H1 (cell line): ENCODE measurements around the gene SLC25A47. TPM values are rescaled to one million over a fixed set of nuclear protein-coding genes. Genes with fewer than 3 reads are reported as not detected.

Experiments
- CTCF ChIA-PET: fragments of 300-600 bp; sonication (Branson Sonifier 250); formaldehyde crosslinking; loops from one replicate; lab custom pipeline; 2021; ENCODE audit not compliant: partially characterized antibody; lab: Charles Lee
- POLR2A ChIA-PET: fragments of 300-600 bp; sonication (Branson Sonifier 250); formaldehyde crosslinking; loops from one replicate; lab custom pipeline; 2021; ENCODE audit warnings: inconsistent platforms; ENCODE audit not compliant: partially characterized antibody; lab: Charles Lee
- DNase-seq, 2 experiments: peaks; one replicate each; pipeline versions ENCODE4 v3.0.0 to v3.0.0-alpha.2; 2010 to 2022; ENCODE audit warnings: low spot score in 2 of 2, low read depth in 1 of 2, mixed read lengths in 1 of 2
- FAIRE-seq: peaks from 2 replicates; lab custom pipeline; 2011; peaks lifted over from hg19 to GRCh38; lab: Jason Lieb, UNC
- H2AFZ ChIP-seq: 2 replicates; pipeline ENCODE4 v1.8.1; 2012; ENCODE audit warnings: low read length, inconsistent platforms
- H2AK5ac ChIP-seq: 2 replicates; pipeline ENCODE4 v1.6.1; 2013; ENCODE audit warnings: low read depth, low read length
- H2BK120ac ChIP-seq: replicated peaks from 2 replicates; pipeline ENCODE3; 2013; ENCODE audit warnings: low read depth, low read length, inconsistent platforms
- H2BK12ac ChIP-seq: 2 replicates; pipeline ENCODE4 v1.6.1; 2013; ENCODE audit warnings: low read depth, low read length
- H2BK15ac ChIP-seq: 2 replicates; pipeline ENCODE4 v1.6.1; 2013; ENCODE audit warnings: low read length
- H2BK20ac ChIP-seq: 2 replicates; pipeline ENCODE4 v1.6.1; 2013; ENCODE audit warnings: low read length
- H2BK5ac ChIP-seq: 2 replicates; pipeline ENCODE4 v1.6.1; 2013; ENCODE audit warnings: low read depth, low read length
- H3K14ac ChIP-seq: 2 replicates; pipeline ENCODE4 v1.6.1; 2013; ENCODE audit warnings: inconsistent platforms; ENCODE audit not compliant: insufficient read length
- H3K18ac ChIP-seq: 2 replicates; pipeline ENCODE4 v1.6.1; 2013; ENCODE audit warnings: low read length; ENCODE audit errors: extremely low read depth
- H3K23ac ChIP-seq: 2 replicates; pipeline ENCODE4 v1.6.1; 2013; ENCODE audit warnings: inconsistent platforms; ENCODE audit not compliant: insufficient read length
- H3K23me2 ChIP-seq: 2 replicates; pipeline ENCODE4 v1.6.1; 2013; ENCODE audit warnings: low read depth, low read length
- H3K27ac ChIP-seq: 2 replicates; pipeline ENCODE4 v1.6.1; 2011; ENCODE audit warnings: low read depth, low read length, inconsistent platforms
- H3K27me3 ChIP-seq, 4 experiments: replicated peaks in 1 of 4; 1 replicate in 1 of 4; 2 replicates in 3 of 4; pipeline versions ENCODE4 v1.6.1 to v1.8.1; 2011 to 2013; ENCODE audit warnings: low read length in 3 of 4, mild to moderate bottlenecking in 3 of 4, inconsistent platforms in 2 of 4, mixed read lengths in 2 of 4, moderate library complexity in 1 of 4; ENCODE audit not compliant: control insufficient read depth in 3 of 4, insufficient read depth in 3 of 4; ENCODE audit errors: extremely low read depth in 1 of 4
- H3K36me3 ChIP-seq, 4 experiments: 2 replicates each; pipeline versions ENCODE4 v1.6.1 to v1.8.1; 2011 to 2013; ENCODE audit warnings: mild to moderate bottlenecking in 4 of 4, low read length in 3 of 4, moderate library complexity in 2 of 4, control low read depth in 1 of 4, inconsistent platforms in 1 of 4; ENCODE audit not compliant: insufficient read depth in 4 of 4, control insufficient read depth in 2 of 4
- H3K4ac ChIP-seq: replicated peaks from 2 replicates; pipeline ENCODE3; 2013; ENCODE audit warnings: low read length, low read depth, mixed read lengths, inconsistent platforms; ENCODE audit not compliant: insufficient read length
- H3K4me1 ChIP-seq, 4 experiments: replicated peaks in 1 of 4; 1 replicate in 1 of 4; 2 replicates in 3 of 4; pipeline versions ENCODE4 v1.6.1 to v1.8.1; 2011 to 2013; ENCODE audit warnings: low read length in 3 of 4, inconsistent platforms in 2 of 4, mixed read lengths in 1 of 4; ENCODE audit not compliant: insufficient read depth in 4 of 4, control insufficient read depth in 3 of 4
- H3K4me2 ChIP-seq, 2 experiments: 2 replicates each; pipeline versions ENCODE4 v1.6.1 to v1.8.1; 2011 to 2013; ENCODE audit warnings: low read depth in 2 of 2, low read length in 2 of 2, control low read depth in 1 of 2, inconsistent platforms in 1 of 2, mild to moderate bottlenecking in 1 of 2; ENCODE audit not compliant: insufficient read depth in 1 of 2
- H3K4me3 ChIP-seq, 4 experiments: fragments of 200-600, 300-600 bp in 1 of 4; sonication (generic), shearing (Covaris generic), sonication (Bioruptor Twin) in 1 of 4; 2 replicates each; pipeline versions ENCODE4 v1.5.1 to v1.8.1; 2011 to 2016; ENCODE audit warnings: low read length in 4 of 4, low read depth in 3 of 4, control low read depth in 2 of 4, inconsistent platforms in 2 of 4, mild to moderate bottlenecking in 2 of 4, mixed read lengths in 1 of 4, moderate library complexity in 1 of 4; ENCODE audit not compliant: insufficient read depth in 2 of 4; ENCODE audit errors: extremely low read depth in 1 of 4
- H3K56ac ChIP-seq: replicated peaks from 2 replicates; pipeline ENCODE3; 2013; ENCODE audit warnings: low read depth, mild to moderate bottlenecking, mixed read lengths, low read length, inconsistent platforms; ENCODE audit not compliant: insufficient read length
- H3K79me1 ChIP-seq: 2 replicates; pipeline ENCODE4 v1.6.1; 2013; ENCODE audit warnings: low read depth, low read length, control low read depth
- H3K79me2 ChIP-seq, 2 experiments: 2 replicates each; pipeline versions ENCODE4 v1.6.1 to v1.8.1; 2012 to 2013; ENCODE audit warnings: low read length in 2 of 2, mild to moderate bottlenecking in 2 of 2, inconsistent platforms in 1 of 2; ENCODE audit not compliant: insufficient read depth in 2 of 2, control insufficient read depth in 1 of 2
- H3K9ac ChIP-seq, 4 experiments: replicated peaks in 1 of 4; 1 replicate in 1 of 4; 2 replicates in 3 of 4; pipeline versions ENCODE4 v1.6.1 to v1.8.1; 2011 to 2013; ENCODE audit warnings: low read depth in 3 of 4, low read length in 3 of 4, control low read depth in 2 of 4, mild to moderate bottlenecking in 2 of 4, moderate library complexity in 2 of 4, inconsistent platforms in 1 of 4; ENCODE audit errors: extremely low read depth in 1 of 4
- H3K9me3 ChIP-seq, 2 experiments: 2 replicates each; pipeline versions ENCODE4 v1.6.1 to v1.8.1; 2012 to 2013; ENCODE audit warnings: mild to moderate bottlenecking in 2 of 2, moderate library complexity in 2 of 2, control low read depth in 1 of 2, inconsistent platforms in 1 of 2, low read depth in 1 of 2, low read length in 1 of 2, mixed read lengths in 1 of 2; ENCODE audit not compliant: insufficient read depth in 2 of 2
- H4K20me1 ChIP-seq, 2 experiments: replicated peaks in 1 of 2; 2 replicates each; pipeline versions ENCODE3 to v1.8.1; 2011 to 2013; ENCODE audit warnings: inconsistent platforms in 2 of 2, low read length in 2 of 2, mild to moderate bottlenecking in 1 of 2; ENCODE audit not compliant: insufficient read depth in 2 of 2, control insufficient read depth in 1 of 2
- H4K5ac ChIP-seq: 2 replicates; pipeline ENCODE4 v1.6.1; 2013; ENCODE audit warnings: low read length, low read depth, mixed read lengths, inconsistent platforms; ENCODE audit not compliant: insufficient read length
- H4K8ac ChIP-seq: 2 replicates; pipeline ENCODE4 v1.8.0; 2013; ENCODE audit warnings: mild to moderate bottlenecking, moderate library complexity, low read length, inconsistent platforms; ENCODE audit not compliant: insufficient read depth; ENCODE audit errors: extremely low read depth
- H4K91ac ChIP-seq: replicated peaks from 2 replicates; pipeline ENCODE3; 2013; ENCODE audit warnings: low read length, mixed read lengths, inconsistent platforms; ENCODE audit not compliant: insufficient read length
- BCL11A ChIP-seq, 2 experiments: IDR thresholded peaks; one replicate each; pipeline ENCODE4 v1.6.1; 2011; ENCODE audit warnings: low read depth in 2 of 2, low read length in 2 of 2, mild to moderate bottlenecking in 2 of 2
- CEBPB ChIP-seq: IDR thresholded peaks from 2 replicates; pipeline ENCODE4 v1.6.1; 2012; ENCODE audit warnings: low read depth, low read length
- CHD1 ChIP-seq: IDR thresholded peaks from 2 replicates; pipeline ENCODE4 v1.6.1; 2012; ENCODE audit warnings: low read depth, low read length, improper control_type of control experiment
- FOSL1 ChIP-seq: IDR thresholded peaks from 2 replicates; pipeline ENCODE4 v1.6.1; 2011; ENCODE audit warnings: mild to moderate bottlenecking, low read depth, low read length, moderate library complexity; ENCODE audit not compliant: insufficient read depth
- GABPA ChIP-seq: IDR thresholded peaks from 2 replicates; pipeline ENCODE4 v1.6.1; 2011; ENCODE audit warnings: mild to moderate bottlenecking, low read length, moderate library complexity, borderline replicate concordance; ENCODE audit not compliant: insufficient read depth
- KDM5A ChIP-seq: fragments of 200-600 bp; IDR thresholded peaks from 2 replicates; pipeline ENCODE4 v1.7.1; 2012; ENCODE audit warnings: mild to moderate bottlenecking, low read length, inconsistent platforms, mixed read lengths
- PHF8 ChIP-seq: fragments of 200-600 bp; sonication (generic); conservative IDR thresholded peaks from 2 replicates; pipeline ENCODE4 v1.7.1; 2012; ENCODE audit warnings: low read depth, mild to moderate bottlenecking, inconsistent platforms, low read length, moderate library complexity
- RAD21 ChIP-seq, 2 experiments: IDR thresholded peaks in 1 of 2; conservative IDR thresholded peaks in 1 of 2; 2 replicates each; pipeline ENCODE4 v1.6.1; 2011; ENCODE audit warnings: low read depth in 2 of 2, low read length in 2 of 2, improper control_type of control experiment in 1 of 2, inconsistent platforms in 1 of 2, mild to moderate bottlenecking in 1 of 2, moderate library complexity in 1 of 2
- SRF ChIP-seq: IDR thresholded peaks from 2 replicates; pipeline ENCODE4 v1.6.1; 2011; ENCODE audit warnings: mild to moderate bottlenecking, low read depth, low read length, moderate library complexity
- TAF1 ChIP-seq: IDR thresholded peaks from 2 replicates; pipeline ENCODE4 v1.6.1; 2011; ENCODE audit warnings: mild to moderate bottlenecking, low read depth, low read length
- WGBS, 2 experiments: shearing (Covaris generic) in 1 of 2; methylation state at CpG; one replicate each; pipeline versions ENCODE4 v1.1.6 to v1.1.7; 2013 to 2015; ENCODE audit warnings: low lambda C conversion rate in 2 of 2, mixed read lengths in 2 of 2, inconsistent platforms in 1 of 2, low coverage in 1 of 2, missing lambda C conversion rate in 1 of 2; ENCODE audit not compliant: insufficient replicate concordance in 2 of 2, insufficient coverage in 1 of 2, insufficient read length in 1 of 2; ENCODE audit errors: extremely low coverage in 1 of 2, missing lambda C conversion rate in 1 of 2; 5-methylcytosine and 5-hydroxymethylcytosine counted together
- polyA plus RNA-seq, 7 experiments: library from polyadenylated mRNA; depleted of rRNA in 3 of 7; stranded (reverse) in 5 of 7; unstranded in 2 of 7; fragments of >200 nt in 5 of 7; fragments of 200-250 nt in 2 of 7; gene quantifications; 1 replicate in 5 of 7; 2 replicates in 1 of 7; 4 replicates in 1 of 7; pipeline versions ENCODE4 v1.2.1 to v1.2.3, GENCODE V29; 2011 to 2013; ENCODE audit warnings: missing spikeins in 2 of 7, mixed read lengths in 2 of 7
- total RNA-seq: library from RNA; stranded (reverse); fragmentation: NEBNext Ultra II Directional; extraction: Animal tissue kit (Norgen Biotek cat#: 25700); gene quantifications from 2 replicates; pipeline ENCODE4 v1.2.1, GENCODE V29; 2021
- TF ChIP-seq, protein P1 (sequence below), 3 experiments: IDR thresholded peaks; 1 replicate in 2 of 3; 2 replicates in 1 of 3; pipeline versions ENCODE4 v1.5.1 to v1.6.1; 2011; ENCODE audit warnings: low read length in 3 of 3, mild to moderate bottlenecking in 3 of 3, inconsistent platforms in 2 of 3, low read depth in 1 of 3, moderate library complexity in 1 of 3; ENCODE audit not compliant: insufficient read depth in 1 of 3; ENCODE audit errors: control extremely low read depth in 1 of 3

SLC25A47 gene
- total and polyA plus RNA-seq, 2 of the 8 experiments (the other 6 are each of a cell fraction or from before 2014, with no cell fraction given) = not detected

DNA sequence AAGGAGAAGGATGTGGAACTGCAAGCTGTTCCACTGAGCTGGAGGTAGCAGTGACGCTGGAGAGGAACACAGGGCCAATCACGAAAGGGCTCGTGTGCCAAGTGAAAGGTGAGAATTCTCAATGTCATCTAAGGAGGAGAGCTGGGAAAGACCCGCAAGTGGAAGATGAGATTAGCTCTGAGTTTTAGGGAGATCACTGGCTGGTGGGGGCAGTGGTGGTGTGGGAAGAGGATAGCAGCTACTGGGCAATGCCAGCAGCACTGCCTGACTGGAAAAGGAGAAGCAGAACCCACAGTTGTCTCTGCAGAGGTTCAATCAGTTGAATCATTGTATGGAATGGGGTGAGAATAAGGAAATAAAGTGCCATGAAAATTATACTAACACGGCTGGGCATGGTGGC is 27.8 kb downstream of the SLC25A47 start:
- no peak overlapping the region for H2BK20ac ChIP-seq
- no peak overlapping the region for H3K18ac ChIP-seq
- H3K79me1 ChIP-seq = no peaks in the 10 kb centered on the region
- no peak overlapping the region for H3K56ac ChIP-seq
- H3K14ac ChIP-seq = no peak overlapping the region
- H4K20me1 ChIP-seq = no peaks in the 10 kb centered on the region
- H3K4me2 ChIP-seq = no peak overlapping the region
- H2AFZ ChIP-seq = no peak overlapping the region
- FAIRE-seq (no peak), DNase-seq (no peak)
- H3K4me1 ChIP-seq = no peaks in the 10 kb centered on the region
- H3K27me3 ChIP-seq = no peaks in the 10 kb centered on the region
- H2BK5ac ChIP-seq = no peak overlapping the region
- no peaks in the 10 kb centered on the region for H3K79me2 ChIP-seq
- no peak overlapping the region for H2BK15ac ChIP-seq
- no peak overlapping the region for H4K91ac ChIP-seq
- H2BK12ac ChIP-seq = no peak overlapping the region
- H3K23ac ChIP-seq = no peak overlapping the region
- no peaks in the 10 kb centered on the region for H3K9me3 ChIP-seq
- no peak overlapping the region for H3K27ac ChIP-seq
- no peak overlapping the region for H2AK5ac ChIP-seq
- H3K36me3 ChIP-seq = peaks cover 24 to 71% (median 57%) of the 10 kb centered on the region in 4 experiments
- 96% methylated on average over 5 of the region's 5 CpGs; no CpG with 5 or more reads in 1 of the 2 experiments for WGBS, 2 experiments
- no peak overlapping the region for H2BK120ac ChIP-seq
- H3K23me2 ChIP-seq = no peaks in the 10 kb centered on the region
- no peak overlapping the region for H3K4me3 ChIP-seq
- ChIA-PET CTCF (interaction anchor here (0.9 to 3.3 kb wide), 5 partner anchors 11 to 104 kb away, joined by 3 to 13 read pairs (median 3); no protein-coding TSS in a partner anchor), POLR2A (interaction anchor here (0.9 to 6.1 kb wide), 7 partner anchors 11 to 20 kb away, joined by 4 to 78 read pairs (median 5); no protein-coding TSS in a partner anchor)
- H3K9ac ChIP-seq = no peak overlapping the region
- no peak overlapping the region for H4K8ac ChIP-seq
- no peak overlapping the region for H4K5ac ChIP-seq
- no peak overlapping the region for H3K4ac ChIP-seq
- TF ChIP-seq GABPA (no peak), CEBPB (no peak), BCL11A (IDR thresholded peaks at IDR 0.05; ENCODE audit: low read depth in 2 of 2, low read length in 2 of 2) (no peak), RAD21 (IDR thresholded peaks at IDR 0.05 in 1 of 2, conservative IDR thresholded peaks at IDR 0.05 in 1 of 2; ENCODE audit: low read depth in 2 of 2, low read length in 2 of 2) (no peak), TAF1 (no peak), PHF8 (no peak), KDM5A (no peak), SRF (no peak), CHD1 (no peak), FOSL1 (no peak)
- TF ChIP-seq, protein P1, sequence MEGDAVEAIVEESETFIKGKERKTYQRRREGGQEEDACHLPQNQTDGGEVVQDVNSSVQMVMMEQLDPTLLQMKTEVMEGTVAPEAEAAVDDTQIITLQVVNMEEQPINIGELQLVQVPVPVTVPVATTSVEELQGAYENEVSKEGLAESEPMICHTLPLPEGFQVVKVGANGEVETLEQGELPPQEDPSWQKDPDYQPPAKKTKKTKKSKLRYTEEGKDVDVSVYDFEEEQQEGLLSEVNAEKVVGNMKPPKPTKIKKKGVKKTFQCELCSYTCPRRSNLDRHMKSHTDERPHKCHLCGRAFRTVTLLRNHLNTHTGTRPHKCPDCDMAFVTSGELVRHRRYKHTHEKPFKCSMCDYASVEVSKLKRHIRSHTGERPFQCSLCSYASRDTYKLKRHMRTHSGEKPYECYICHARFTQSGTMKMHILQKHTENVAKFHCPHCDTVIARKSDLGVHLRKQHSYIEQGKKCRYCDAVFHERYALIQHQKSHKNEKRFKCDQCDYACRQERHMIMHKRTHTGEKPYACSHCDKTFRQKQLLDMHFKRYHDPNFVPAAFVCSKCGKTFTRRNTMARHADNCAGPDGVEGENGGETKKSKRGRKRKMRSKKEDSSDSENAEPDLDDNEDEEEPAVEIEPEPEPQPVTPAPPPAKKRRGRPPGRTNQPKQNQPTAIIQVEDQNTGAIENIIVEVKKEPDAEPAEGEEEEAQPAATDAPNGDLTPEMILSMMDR (IDR thresholded peaks at IDR 0.05; ENCODE audit: control extremely low read depth in 1 of 3, insufficient read depth in 1 of 3, low read depth in 1 of 3, low read length in 3 of 3) = no peak
